GM23248 (cell line): ENCODE measurements around the gene CACNB2.

Source experiments
- EZH2 ChIP-seq: fragments of 200-600 bp; sonication (generic); IDR thresholded peaks from 2 replicates; pipeline ENCODE4 v1.6.1; 2018; ENCODE audit warnings: antibody characterized with exemption, mild to moderate bottlenecking; ENCODE audit not compliant: insufficient read depth, poor library complexity, severe bottlenecking
- EZH2phosphoT487 ChIP-seq: fragments of 200-600 bp; sonication (generic); IDR thresholded peaks from 2 replicates; pipeline ENCODE4 v1.6.1; 2018; ENCODE audit warnings: antibody characterized with exemption, moderate library complexity, mild to moderate bottlenecking, low read depth; ENCODE audit not compliant: insufficient read depth

DNA sequence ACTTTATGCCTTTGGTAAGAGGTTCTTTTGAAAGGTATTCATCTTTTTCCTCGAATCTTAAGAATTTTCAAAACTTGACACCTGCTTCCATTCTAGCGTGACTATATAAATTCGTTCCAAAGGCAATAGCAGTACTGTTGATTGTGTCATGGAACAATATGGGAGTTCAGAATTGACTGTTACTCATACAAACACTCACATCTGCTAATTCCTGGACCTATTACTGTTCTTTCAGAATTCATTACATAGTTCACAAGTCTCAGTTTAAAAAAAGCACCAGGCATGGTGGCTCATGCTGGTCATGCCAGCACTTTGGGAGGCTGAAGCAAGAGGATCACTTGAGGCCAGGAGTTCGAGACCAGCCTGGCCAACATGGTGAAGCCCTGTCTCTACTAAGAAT, 80.9 kb downstream of the CACNB2 start:
- TF ChIP-seq EZH2 = no peak
- TF ChIP-seq EZH2phosphoT487 = no peak
